H1 (cell line): ENCODE results near the gene PPP4R1.

ENCODE experiments used
- TF ChIP-seq, protein P1 (sequence below): IDR thresholded peaks from 2 replicates; pipeline ENCODE4 v1.6.1; 2011; ENCODE audit warnings: low read length, improper control_type of control experiment
- TF ChIP-seq, protein P2 (sequence below), 3 experiments: IDR thresholded peaks; 1 replicate in 2 of 3; 2 replicates in 1 of 3; pipeline versions ENCODE4 v1.5.1 to v1.6.1; 2011; ENCODE audit warnings: low read length in 3 of 3, mild to moderate bottlenecking in 3 of 3, inconsistent platforms in 2 of 3, low read depth in 1 of 3, moderate library complexity in 1 of 3; ENCODE audit not compliant: insufficient read depth in 1 of 3; ENCODE audit errors: control extremely low read depth in 1 of 3

- TF ChIP-seq, protein P1, sequence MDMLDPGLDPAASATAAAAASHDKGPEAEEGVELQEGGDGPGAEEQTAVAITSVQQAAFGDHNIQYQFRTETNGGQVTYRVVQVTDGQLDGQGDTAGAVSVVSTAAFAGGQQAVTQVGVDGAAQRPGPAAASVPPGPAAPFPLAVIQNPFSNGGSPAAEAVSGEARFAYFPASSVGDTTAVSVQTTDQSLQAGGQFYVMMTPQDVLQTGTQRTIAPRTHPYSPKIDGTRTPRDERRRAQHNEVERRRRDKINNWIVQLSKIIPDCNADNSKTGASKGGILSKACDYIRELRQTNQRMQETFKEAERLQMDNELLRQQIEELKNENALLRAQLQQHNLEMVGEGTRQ, result no peak
- TF ChIP-seq, protein P2, sequence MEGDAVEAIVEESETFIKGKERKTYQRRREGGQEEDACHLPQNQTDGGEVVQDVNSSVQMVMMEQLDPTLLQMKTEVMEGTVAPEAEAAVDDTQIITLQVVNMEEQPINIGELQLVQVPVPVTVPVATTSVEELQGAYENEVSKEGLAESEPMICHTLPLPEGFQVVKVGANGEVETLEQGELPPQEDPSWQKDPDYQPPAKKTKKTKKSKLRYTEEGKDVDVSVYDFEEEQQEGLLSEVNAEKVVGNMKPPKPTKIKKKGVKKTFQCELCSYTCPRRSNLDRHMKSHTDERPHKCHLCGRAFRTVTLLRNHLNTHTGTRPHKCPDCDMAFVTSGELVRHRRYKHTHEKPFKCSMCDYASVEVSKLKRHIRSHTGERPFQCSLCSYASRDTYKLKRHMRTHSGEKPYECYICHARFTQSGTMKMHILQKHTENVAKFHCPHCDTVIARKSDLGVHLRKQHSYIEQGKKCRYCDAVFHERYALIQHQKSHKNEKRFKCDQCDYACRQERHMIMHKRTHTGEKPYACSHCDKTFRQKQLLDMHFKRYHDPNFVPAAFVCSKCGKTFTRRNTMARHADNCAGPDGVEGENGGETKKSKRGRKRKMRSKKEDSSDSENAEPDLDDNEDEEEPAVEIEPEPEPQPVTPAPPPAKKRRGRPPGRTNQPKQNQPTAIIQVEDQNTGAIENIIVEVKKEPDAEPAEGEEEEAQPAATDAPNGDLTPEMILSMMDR (IDR thresholded peaks at IDR 0.05; ENCODE audit: control extremely low read depth in 1 of 3, insufficient read depth in 1 of 3, low read depth in 1 of 3, low read length in 3 of 3), result no peak
Measured at GRCh38 chr18:9609190-9609589, 5.2 kb downstream of the PPP4R1 start.
